T-helper 2 cell treated with Interferon-gamma antibody and Interleukin-4, amounts not matched to agents 5 μg/mL and 100 μg/mL, for 36 hours (primary cell): ENCODE data around the gene ADCY5.
"Not testable (repeated sequence)": the region's sequence is repeated elsewhere in the genome, so short reads cannot be mapped to it uniquely, and the experiment has no call there.

Experiments
- DNase-seq: peaks from one replicate; pipeline ENCODE4 v3.0.0; 2021; ENCODE audit warnings: low spot score
- H3K27ac Mint-ChIP-seq: one replicate; pipeline ENCODE4 v1.8.0; 2021; ENCODE audit warnings: mild to moderate bottlenecking, mixed read lengths
- H3K27me3 Mint-ChIP-seq: one replicate; pipeline ENCODE4 v1.8.0; 2021; ENCODE audit warnings: low read depth, mixed read lengths
- H3K36me3 Mint-ChIP-seq: one replicate; pipeline ENCODE4 v1.8.0; 2021; ENCODE audit warnings: low read depth, mixed read lengths
- H3K4me1 Mint-ChIP-seq: one replicate; pipeline ENCODE4 v1.8.0; 2021; ENCODE audit warnings: low read depth, mixed read lengths
- H3K4me3 Mint-ChIP-seq: one replicate; pipeline ENCODE4 v1.8.0; 2022; ENCODE audit warnings: mild to moderate bottlenecking, moderate library complexity, mixed read lengths
- H3K9me3 Mint-ChIP-seq: one replicate; pipeline ENCODE4 v1.8.0; 2021; ENCODE audit warnings: mixed read lengths

The ADCY5 gene

GRCh38 chr3:123263941-123264340 lies 184.9 kb downstream of the ADCY5 start:
- no peak for DNase-seq
- Mint-ChIP-seq H3K27ac (no peak overlapping the region), H3K4me3 (no peak overlapping the region), H3K9me3 (no peaks in the 10 kb centered on the region), H3K36me3 (peaks cover 15% of the 10 kb centered on the region), H3K4me1 (peaks cover 3% of the 10 kb centered on the region), H3K27me3 (no peaks in the 10 kb centered on the region)

- DNase-seq, result no peak
- Mint-ChIP-seq H3K27me3 (no peaks in the 10 kb centered on the region), H3K27ac (no peak overlapping the region), H3K4me1 (peaks cover 5% of the 10 kb centered on the region), H3K36me3 (peaks cover 16% of the 10 kb centered on the region), H3K9me3 (no peaks in the 10 kb centered on the region), H3K4me3 (no peak overlapping the region)
Observed at GRCh38 chr3:123262868-123263267, 186.0 kb downstream of the ADCY5 start.

- peaks cover 16% of the 10 kb centered on the region for H3K36me3 Mint-ChIP-seq
- H3K4me3 Mint-ChIP-seq, result no peak overlapping the region
- no peaks in the 10 kb centered on the region for H3K9me3 Mint-ChIP-seq
- no peak for DNase-seq
- peaks cover 5% of the 10 kb centered on the region for H3K4me1 Mint-ChIP-seq
- H3K27ac Mint-ChIP-seq, result no peak overlapping the region
- H3K27me3 Mint-ChIP-seq, result no peaks in the 10 kb centered on the region
Observed at GRCh38 chr3:123262226-123262625, 186.7 kb downstream of the ADCY5 start.

- Mint-ChIP-seq H3K9me3 (no peaks in the 10 kb centered on the region), H3K27me3 (no peaks in the 10 kb centered on the region), H3K27ac (no peak overlapping the region), H3K36me3 (peaks cover 15% of the 10 kb centered on the region), H3K4me1 (peaks cover 5% of the 10 kb centered on the region), H3K4me3 (no peak overlapping the region)
- DNase-seq, result no peak
Observed at GRCh38 chr3:123261666-123262065, 187.2 kb downstream of the ADCY5 start.

GRCh38 chr3:123258811-123259420 lies 190.0 kb downstream of the ADCY5 start:
- no peak overlapping the region for H3K27ac Mint-ChIP-seq
- H3K36me3 Mint-ChIP-seq, result peaks cover 5% of the 10 kb centered on the region
- no peak overlapping the region for H3K4me3 Mint-ChIP-seq
- H3K4me1 Mint-ChIP-seq, result peaks cover 5% of the 10 kb centered on the region
- no peaks in the 10 kb centered on the region for H3K9me3 Mint-ChIP-seq
- DNase-seq, result no peak
- no peaks in the 10 kb centered on the region for H3K27me3 Mint-ChIP-seq

- Mint-ChIP-seq H3K27me3 (no peaks in the 10 kb centered on the region), H3K27ac (no peak overlapping the region), H3K4me3 (no peak overlapping the region), H3K4me1 (peaks cover 5% of the 10 kb centered on the region), H3K9me3 (no peaks in the 10 kb centered on the region), H3K36me3 (peaks cover 5% of the 10 kb centered on the region)
- no peak for DNase-seq
Observed at GRCh38 chr3:123258359-123258758, 190.5 kb downstream of the ADCY5 start.

GRCh38 chr3:123256256-123256655 lies 192.6 kb downstream of the ADCY5 start:
- no peak for DNase-seq
- Mint-ChIP-seq H3K36me3 (peaks cover 5% of the 10 kb centered on the region), H3K4me3 (no peak overlapping the region), H3K4me1 (peaks cover 3% of the 10 kb centered on the region), H3K9me3 (no peaks in the 10 kb centered on the region), H3K27ac (no peak overlapping the region), H3K27me3 (no peaks in the 10 kb centered on the region)

- Mint-ChIP-seq H3K4me3 (no peak overlapping the region), H3K27me3 (no peaks in the 10 kb centered on the region), H3K4me1 (peaks cover 7% of the 10 kb centered on the region), H3K36me3 (peaks cover 38% of the 10 kb centered on the region), H3K9me3 (no peaks in the 10 kb centered on the region), H3K27ac (no peak overlapping the region)
- no peak for DNase-seq
Observed at GRCh38 chr3:123246866-123247265, 202.0 kb downstream of the ADCY5 start.

- no peak for DNase-seq
- no peaks in the 10 kb centered on the region for H3K9me3 Mint-ChIP-seq
- H3K4me3 Mint-ChIP-seq, result no peak overlapping the region
- no peak overlapping the region for H3K27ac Mint-ChIP-seq
- H3K27me3 Mint-ChIP-seq, result no peaks in the 10 kb centered on the region
- peaks cover 54% of the 10 kb centered on the region for H3K36me3 Mint-ChIP-seq
- peaks cover 13% of the 10 kb centered on the region for H3K4me1 Mint-ChIP-seq
Observed at GRCh38 chr3:123244128-123244527, 204.8 kb downstream of the ADCY5 start.

- no peak overlapping the region for H3K27ac Mint-ChIP-seq
- H3K4me1 Mint-ChIP-seq, result peaks cover 13% of the 10 kb centered on the region
Observed at GRCh38 chr3:123239756-123240155, 209.1 kb downstream of the ADCY5 start.

GRCh38 chr3:123239186-123239585 lies 209.7 kb downstream of the ADCY5 start:
- H3K36me3 Mint-ChIP-seq, result peaks cover 44% of the 10 kb centered on the region
- H3K9me3 Mint-ChIP-seq, H3K27ac Mint-ChIP-seq, H3K4me3 Mint-ChIP-seq, H3K27me3 Mint-ChIP-seq, DNase-seq, H3K4me1 Mint-ChIP-seq: not testable (repeated sequence)

More at GRCh38 chr3:123239756-123240155, 209.1 kb downstream of the ADCY5 start:
- no peaks in the 10 kb centered on the region for H3K27me3 Mint-ChIP-seq
- H3K36me3 Mint-ChIP-seq, result peaks cover 43% of the 10 kb centered on the region
- no peak overlapping the region for H3K4me3 Mint-ChIP-seq
- no peak for DNase-seq
- H3K9me3 Mint-ChIP-seq, result no peaks in the 10 kb centered on the region

- Mint-ChIP-seq H3K27ac (no peak overlapping the region), H3K4me1 (peaks cover 7% of the 10 kb centered on the region), H3K36me3 (peaks cover 42% of the 10 kb centered on the region), H3K27me3 (no peaks in the 10 kb centered on the region), H3K4me3 (no peak overlapping the region), H3K9me3 (no peaks in the 10 kb centered on the region)
- DNase-seq, result no peak
Observed at GRCh38 chr3:123236902-123237301, 212.0 kb downstream of the ADCY5 start.
